GM19468 (cell line): ENCODE data around the gene CAPN5.
"Not testable (repeated sequence)": the region's sequence is repeated elsewhere in the genome, so short reads cannot be mapped to it uniquely, and the experiment has no call there.

Experiments
- ATAC-seq: cut with Tn5 transposase; IDR thresholded peaks from one replicate; pipeline ENCODE4 v1.9.1; 2021; ENCODE audit warnings: mild to moderate bottlenecking, moderate library complexity, moderate number of reproducible peaks; ENCODE audit not compliant: unreplicated experiment; ENCODE audit errors: extremely low read depth

The CAPN5 gene

GRCh38 chr11:77093987-77094840 is 27.4 kb downstream of the CAPN5 start:
- no peak for ATAC-seq

- ATAC-seq, result no peak
Measured at GRCh38 chr11:77094841-77095365, 28.1 kb downstream of the CAPN5 start.

DNA sequence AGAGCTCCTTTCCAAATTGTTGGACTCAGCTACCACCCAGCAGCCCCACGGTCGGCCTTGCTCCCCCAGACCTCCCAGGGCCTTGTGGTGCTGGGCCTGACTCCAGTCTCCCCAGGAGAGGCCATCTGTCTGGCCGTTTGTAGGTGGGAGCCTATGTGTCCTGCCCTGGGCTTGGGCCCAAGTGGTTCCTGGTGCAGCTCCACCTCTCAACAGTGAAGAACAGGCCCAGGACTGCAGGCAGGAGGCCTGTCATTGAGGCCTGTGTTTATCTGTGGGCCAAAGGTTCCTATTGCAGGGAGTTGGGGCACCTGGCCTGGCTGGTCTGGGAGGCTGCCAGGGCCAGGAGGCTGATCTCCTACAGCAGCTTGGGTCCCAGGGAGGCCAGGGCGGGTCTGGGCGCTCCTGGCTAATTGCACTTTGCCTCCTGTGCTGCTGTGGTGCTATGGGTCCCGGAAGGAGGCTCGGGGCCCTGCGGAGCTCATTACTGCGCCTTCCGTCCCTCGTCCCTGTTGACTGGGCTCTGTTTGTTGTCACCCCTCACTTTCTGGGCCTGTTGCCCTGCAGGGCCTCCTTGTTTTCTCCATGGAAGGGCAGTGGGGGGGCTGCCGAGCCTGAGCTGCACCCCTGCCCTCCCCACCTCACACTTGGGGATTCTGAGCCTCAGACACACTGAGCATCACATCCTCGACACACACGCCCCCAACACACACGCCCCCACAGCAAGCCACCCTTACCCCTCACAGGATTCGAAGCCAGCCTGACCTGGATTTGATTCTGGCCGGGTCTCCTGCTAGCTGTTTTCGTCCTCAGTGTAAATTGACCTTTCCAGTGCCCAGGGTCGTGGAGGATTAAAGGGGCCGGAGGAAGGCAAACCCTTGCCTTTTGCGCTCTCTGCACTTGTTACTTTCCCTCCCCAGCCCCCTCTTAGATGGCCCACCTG is 29.1 kb downstream of the CAPN5 start:
- ATAC-seq, result no peak

- no peak for ATAC-seq
Measured at GRCh38 chr11:77096591-77097019, 29.8 kb downstream of the CAPN5 start.

DNA sequence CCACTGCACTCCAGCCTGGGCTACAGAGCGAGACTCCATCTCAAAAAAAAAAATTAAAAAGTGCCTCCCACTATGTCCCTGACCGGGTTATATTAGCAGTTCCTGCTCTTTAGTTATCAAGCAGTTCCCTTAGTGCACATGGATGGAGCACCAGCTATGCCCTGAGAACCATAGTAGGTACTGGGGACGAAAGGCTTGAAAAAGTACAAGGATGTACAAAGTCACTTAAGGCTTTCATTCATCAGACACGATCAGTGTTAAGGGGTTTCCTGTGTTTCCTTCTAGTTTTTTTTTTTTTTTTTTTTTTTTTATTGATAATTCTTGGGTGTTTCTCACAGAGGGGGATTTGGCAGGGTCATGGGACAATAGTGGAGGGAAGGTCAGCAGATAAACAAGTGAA is 30.4 kb downstream of the CAPN5 start:
- not testable (repeated sequence) for ATAC-seq

DNA sequence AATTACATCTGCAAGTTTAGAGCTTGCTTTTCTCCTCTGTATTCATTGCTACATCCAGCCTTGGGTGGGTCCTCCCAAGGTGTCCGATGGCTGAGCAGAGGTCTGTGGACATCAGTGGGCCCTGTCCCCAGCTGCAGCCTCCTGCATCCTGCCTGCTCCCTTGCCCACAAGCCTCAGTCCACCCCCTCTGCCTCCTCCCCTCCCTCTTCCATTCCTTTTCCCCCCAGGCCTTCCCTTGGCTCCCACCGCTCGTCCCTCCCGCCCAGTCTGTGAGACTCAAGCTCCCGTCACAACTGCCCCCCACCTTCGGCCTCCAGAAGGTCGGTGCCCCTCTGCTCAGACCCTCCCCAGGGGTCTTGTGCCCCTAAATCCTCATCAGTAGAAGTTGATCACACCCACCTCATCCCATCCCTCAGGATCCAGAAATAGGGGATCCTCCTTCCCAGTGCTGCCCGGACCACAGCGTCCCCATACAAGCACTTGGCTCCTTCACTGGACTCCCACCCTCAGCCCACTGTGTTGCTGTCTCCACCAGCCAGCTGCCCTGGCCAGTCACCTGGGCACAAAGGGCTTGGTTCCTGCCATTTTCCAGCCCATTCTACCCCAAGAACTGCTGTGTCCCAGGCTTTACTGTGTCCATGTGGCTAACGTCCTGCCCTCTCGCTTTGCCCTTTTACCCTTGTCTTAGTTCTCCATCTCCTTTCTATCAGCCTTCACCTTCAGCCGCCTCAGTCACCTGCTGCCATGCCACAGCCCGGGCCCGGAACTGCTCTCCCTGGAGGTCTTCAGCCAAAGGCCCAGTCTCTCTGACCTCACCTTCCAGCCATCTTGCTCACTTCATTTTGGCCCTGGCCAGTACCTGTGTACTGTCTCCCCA is 33.6 kb downstream of the CAPN5 start:
- ATAC-seq, result no peak

GRCh38 chr11:77101043-77101537 is 34.3 kb downstream of the CAPN5 start:
- no peak for ATAC-seq

DNA sequence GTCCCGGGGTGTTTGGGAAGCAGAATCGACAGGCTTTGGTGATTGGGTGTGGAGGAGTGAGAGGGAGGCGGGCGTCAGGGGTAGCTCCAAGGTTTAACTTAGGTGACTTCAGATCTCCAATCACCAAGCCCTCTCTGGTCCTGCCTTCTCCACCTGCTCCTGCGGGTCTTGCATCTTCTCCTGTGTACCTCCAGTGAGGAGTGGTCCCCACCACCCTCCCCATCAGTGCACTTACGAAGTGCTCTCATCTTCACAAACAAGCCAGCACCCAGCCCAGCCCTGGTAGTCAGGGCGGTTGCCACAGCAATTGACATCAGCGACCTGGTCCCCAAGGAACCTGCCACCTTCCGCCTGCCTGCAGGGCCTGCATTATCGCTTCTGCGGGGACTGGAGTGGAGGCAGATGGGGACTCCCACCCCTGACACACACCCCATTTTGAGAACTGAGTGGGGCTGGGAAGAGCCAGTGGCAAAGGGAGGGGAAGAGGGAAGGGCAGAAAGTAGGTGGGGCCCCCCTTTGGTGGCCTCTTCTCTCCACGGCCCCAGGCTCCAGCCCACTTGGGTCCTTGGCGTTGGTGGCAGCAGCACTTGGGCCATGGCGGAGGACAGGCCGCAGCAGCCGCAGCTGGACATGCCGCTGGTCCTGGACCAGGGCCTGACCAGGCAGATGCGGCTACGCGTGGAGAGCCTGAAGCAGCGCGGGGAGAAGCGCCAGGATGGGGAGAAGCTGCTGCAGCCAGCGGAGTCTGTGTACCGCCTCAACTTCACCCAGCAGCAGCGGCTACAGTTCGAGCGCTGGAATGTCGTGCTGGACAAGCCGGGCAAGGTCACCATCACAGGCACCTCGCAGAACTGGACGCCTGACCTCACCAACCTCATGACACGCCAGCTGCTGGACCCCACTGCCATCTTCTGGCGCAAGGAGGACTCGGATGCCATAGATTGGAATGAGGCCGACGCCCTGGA is 35.8 kb downstream of the CAPN5 start, which contains the start of gene OMP:
TSS of gene OMP (plus strand) at position 595 of the 965 bp plus-strand sequence. CDS start at position 595, 0 bp downstream.
- no peak for ATAC-seq

DNA sequence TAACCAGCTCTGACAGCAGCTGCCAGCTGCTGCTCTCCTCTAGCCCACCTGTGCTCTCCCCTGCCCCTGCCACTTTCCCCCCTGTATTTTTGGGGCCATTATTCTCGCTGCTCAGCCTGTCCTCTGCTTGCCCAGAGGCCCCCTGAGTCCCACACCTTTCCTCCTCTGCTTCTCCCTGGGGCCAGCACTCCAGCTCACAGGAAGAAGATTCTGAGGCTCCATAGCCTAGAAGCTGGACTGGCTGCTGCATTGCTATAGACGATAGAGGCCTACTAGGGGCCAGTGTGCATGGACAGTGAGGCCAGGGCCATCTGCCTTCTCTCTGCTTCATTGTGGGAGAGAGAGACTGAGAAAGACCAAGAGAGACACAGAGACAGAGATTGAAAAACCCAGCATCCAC is 36.5 kb downstream of the CAPN5 start:
- ATAC-seq, result no peak

DNA sequence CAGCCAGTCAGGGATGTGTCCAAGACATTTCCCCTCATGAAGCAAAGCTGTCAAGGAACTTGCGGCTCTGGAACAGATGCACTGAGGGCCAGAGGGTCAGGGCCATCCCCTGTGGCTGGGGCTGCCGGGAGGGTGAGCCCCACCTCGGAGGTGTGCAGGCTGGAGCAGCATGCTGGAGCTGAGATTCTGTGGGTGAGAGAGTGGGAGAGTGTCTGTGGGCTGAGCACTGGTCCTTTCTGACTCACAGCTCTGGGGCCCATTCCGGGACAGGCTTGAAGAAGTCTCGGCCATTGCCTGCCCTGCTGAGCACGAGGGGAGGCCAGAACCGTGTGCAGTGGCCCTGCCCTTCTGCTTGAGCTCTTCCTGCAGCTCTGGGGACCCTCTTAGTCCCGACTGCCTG is 38.0 kb downstream of the CAPN5 start:
- no peak for ATAC-seq

DNA sequence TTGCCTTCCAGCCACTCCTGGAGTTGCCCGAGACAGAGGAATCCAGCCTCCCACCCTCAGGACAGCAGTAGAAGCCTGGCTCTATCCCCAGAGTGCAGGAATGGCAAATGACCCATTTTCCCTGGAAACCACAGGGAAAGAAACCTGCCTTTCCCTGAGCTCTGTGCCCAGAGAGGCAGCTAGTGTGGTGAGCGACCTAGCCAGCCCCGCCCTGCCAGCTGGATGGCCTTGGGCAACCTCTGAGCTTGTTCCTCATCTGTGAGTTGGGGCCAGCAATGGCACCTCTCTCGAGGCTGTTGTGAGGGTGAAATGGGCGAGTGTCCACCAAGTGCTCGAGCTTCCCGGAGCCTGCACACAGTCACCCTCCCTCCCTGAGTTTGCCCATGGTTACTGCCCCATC is 39.5 kb downstream of the CAPN5 start:
- no peak for ATAC-seq

- ATAC-seq, result no peak
Measured at GRCh38 chr11:77106759-77107158, 40.0 kb downstream of the CAPN5 start.

- no peak for ATAC-seq
Measured at GRCh38 chr11:77107950-77108349, 41.2 kb downstream of the CAPN5 start.

- no peak for ATAC-seq
Measured at GRCh38 chr11:77108436-77108835, 41.7 kb downstream of the CAPN5 start.

GRCh38 chr11:77109236-77110019 is 42.7 kb downstream of the CAPN5 start:
- ATAC-seq, result no peak

- no peak for ATAC-seq
Measured at GRCh38 chr11:77110836-77111235, 44.1 kb downstream of the CAPN5 start.

DNA sequence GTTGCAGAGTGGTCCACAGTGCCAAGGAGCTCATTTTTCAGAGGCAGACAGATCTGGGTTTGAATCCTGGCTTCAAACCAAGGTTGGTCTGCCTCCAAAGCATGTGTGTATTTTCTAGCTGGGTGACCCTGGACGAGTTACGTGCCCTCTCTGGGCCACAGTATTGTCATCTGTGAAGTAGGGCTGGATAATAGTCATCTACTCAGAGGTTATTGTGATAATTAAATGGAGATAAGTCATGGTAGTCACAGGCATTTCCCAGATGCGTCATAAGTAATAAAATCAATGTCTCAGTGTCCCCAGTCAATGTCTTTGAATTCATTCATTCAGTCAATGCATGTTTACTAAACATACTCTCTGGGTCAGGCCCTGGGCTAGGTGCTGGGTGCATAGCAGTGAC is 44.5 kb downstream of the CAPN5 start:
- ATAC-seq, result no peak

- ATAC-seq, result no peak
Measured at GRCh38 chr11:77111946-77112345, 45.2 kb downstream of the CAPN5 start.
